Brain pericyte (primary cell): Measurements from ENCODE around the gene PDE9A.

Experiments
- DNase-seq: peaks from one replicate; pipeline ENCODE4 v3.0.0-alpha.2; 2012; ENCODE audit warnings: low read depth, low spot score

The PDE9A gene

DNA sequence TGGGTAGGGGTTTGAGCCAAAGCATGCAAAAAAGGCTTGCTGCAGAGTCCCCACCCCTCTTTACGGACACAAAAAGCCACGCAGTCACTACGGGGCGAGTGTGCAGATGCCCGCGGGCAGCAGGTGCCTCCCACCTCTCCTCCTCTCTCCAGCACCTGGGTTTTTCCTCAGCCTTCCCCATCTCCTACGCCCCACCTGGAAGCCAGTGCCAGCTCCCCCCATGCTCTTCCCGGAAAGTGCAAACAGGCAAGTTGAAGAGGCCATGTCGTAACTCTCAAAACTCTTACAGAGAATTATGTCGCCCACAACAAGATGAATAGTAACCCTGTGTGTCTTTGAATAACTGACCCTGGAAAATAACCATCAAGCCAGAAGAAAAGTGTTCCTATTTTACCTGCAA is 82.5 kb downstream of the PDE9A start:
- DNase-seq: no peak

DNA sequence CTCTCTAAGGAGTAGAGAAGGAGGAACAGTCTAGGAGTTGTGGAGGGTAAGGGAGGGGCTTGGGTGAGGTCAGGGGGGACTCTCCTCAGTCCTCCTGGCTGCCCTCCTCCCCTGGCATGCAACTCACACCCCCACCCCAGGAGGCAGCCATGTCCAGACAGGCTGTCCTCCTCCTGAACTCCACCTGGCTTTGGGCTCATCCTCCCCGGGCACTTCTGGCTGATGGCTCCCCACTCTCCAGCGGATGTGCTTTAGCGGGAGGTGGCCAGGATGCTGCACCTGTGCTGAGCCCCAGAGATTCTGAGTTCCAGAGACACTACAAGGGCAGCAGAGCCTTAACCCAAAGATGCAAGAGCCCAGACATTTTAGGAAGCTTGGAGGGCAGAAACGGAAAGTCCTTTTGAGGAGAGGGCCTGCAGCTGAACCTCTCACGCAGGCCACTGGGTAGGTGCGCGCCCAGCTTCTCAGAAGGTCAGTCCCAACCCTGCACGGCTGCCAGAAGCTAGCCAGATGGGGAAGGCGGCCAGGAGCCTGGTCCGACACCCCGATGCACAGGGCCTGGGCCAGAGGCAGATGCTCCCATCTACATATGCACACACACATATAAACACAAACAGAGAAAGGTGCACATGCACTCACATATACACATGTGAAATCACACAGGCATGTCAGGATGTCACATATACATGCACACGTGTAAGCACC is 83.4 kb downstream of the PDE9A start:
- no peak for DNase-seq

DNA sequence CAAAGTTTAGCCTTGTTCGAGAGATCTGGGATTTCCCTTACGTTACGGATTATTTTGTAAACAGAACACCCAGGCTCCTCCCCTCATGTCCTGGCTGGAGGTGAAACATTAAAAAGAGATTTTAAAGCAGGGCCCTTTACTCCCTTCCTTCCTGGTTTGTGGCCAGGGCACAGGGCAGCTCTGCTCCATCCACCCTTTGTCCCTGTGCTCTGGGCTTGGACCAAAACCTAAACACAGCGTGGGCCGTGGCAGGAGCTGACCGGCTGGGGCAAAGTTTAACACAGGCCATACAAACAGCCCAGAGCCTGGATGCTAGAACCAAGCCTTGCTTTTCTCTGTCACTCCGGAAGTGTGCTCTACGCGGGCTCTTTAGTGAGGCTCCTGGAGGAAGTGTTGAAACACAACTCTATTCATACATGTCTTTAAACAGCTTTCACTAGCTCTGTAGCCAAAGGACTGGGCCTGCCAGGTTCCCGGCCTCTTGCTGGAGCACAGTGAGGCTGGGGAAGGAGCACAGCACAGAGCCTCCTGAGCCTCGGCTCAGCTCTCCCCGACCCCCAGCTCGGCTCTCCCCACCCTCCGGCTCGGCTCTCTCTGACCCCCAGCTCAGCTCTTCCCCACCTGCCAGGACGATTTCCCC is 84.7 kb downstream of the PDE9A start:
- DNase-seq: no peak

- no peak for DNase-seq
Observed at GRCh38 chr21:42739061-42739931, 85.9 kb downstream of the PDE9A start.

DNA sequence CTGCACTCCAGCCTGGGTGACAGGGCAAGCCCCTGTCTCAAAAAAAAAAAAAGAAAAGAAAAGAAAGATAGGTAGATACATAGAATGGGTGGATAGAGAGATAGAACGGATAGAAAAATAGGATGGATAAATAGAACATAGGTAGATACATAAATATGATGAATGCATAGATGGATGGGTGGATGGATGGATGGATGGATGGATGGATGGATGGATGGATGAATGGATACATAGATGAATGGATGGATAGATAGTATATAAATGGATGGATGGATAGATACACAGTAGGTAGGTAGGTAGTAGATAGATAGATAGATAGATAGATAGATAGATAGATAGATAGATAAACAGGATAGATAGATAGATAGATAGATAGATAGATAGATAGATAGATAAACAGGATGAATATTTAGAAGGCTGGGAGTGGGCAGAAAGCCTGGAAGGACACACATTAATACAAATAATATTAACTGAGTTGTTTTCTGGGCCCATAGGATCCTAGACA is 87.0 kb downstream of the PDE9A start:
- DNase-seq: no peak

GRCh38 chr21:42741066-42741465 is 87.6 kb downstream of the PDE9A start:
- DNase-seq: no peak

GRCh38 chr21:42744520-42745445 is 91.4 kb downstream of the PDE9A start:
- DNase-seq: no peak

- DNase-seq: no peak
Observed at GRCh38 chr21:42745511-42746239, 92.3 kb downstream of the PDE9A start.

GRCh38 chr21:42746240-42746592 is 92.8 kb downstream of the PDE9A start:
- no peak for DNase-seq

DNA sequence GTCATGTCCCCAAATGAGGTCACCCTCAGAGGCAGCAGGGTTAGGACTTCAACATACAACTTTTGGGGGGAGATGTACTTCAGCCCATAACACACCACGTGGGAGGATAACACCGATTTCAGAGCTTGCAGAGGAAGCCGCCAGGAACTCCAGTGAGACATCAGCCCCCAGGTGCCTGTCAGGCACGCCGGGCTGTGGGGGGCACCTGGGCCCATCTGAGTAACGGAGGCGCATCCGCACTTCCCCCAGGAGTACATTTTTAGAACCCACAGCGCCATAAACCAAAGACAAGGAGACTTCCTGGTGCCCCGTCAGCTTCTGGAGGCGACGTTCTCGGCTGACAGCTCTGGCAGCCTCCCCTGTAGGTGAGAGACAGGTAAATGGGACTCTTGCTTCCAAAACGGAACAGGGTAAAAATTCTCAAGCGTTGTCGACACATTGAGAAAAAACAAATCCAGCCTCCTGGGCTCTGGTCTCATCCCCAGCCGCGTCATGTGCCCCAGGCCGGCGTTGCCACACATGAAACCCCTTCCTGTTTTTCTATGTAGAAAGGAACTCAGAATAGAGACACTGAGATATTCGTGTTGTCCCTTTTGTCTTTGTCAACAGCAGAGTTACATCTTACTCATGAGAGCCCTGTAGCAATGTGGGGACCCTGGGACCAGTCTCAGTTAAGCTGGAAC is 93.3 kb downstream of the PDE9A start:
- DNase-seq: no peak

- no peak for DNase-seq
Observed at GRCh38 chr21:42747276-42747701, 93.9 kb downstream of the PDE9A start.

DNA sequence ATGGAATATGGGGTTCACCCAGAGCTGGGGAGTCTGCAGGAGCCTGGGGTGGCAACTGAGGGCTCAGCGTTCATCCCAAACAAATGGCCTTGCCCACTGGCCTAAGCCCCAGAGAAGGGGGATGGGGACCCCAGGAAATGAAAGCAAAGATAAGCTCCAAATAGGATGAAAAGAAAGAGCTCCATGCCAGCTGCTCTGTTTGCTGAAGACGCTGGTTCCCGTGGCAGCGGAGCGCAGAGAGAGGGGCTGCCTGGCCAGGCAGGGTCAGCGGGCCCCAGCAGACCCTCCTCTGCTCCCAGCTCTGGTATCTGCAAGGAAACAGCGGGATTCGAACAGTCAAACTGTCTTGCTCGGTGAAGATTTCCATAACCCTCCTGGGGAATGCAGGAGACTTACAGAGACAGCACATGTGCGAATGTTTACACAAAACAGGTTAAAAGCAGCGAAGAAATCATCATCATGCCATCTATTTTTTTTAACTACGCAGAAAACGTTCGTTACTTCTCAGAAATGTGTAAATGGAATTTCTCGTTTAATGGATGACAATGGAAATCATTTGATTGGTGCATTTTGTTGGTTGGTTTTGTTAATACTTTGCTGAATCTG is 94.4 kb downstream of the PDE9A start:
- no peak for DNase-seq

GRCh38 chr21:42748620-42749176 is 95.3 kb downstream of the PDE9A start:
- DNase-seq: no peak

DNA sequence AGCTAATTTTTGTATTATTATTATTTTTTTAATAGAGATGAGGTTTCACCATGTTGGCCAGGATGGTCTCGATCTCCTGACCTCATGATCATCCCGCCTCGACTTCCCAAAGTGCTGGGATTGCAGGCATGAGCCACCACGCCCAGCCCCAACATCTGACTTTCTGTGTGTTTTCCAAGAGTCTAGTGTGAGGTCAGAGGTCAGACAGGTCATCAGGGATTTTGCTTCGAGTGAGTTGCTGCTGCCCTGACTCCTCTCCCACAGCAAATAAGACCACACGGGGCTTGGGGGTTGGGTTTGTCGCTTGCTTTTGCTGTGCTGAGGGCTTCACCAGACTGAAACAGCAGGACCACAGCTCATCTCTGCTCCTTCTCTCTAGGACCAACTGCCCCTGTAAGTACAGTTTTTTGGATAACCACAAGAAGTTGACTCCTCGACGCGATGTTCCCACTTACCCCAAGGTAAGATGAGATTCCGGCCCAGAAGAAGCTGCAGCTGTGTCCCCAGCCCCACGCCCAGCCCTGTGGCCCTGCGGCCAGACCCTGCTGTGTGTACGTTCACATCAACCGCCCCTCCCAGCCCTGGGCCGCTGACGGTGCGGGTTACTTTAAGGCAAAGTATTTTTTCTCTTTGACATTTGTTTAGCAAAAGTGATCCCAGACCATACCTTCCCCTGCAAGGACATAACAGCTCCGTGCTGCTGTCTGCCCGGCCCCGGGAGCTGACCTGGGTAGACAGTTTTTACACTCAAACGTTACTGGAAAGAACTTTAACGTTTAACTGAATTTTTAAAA is 97.5 kb downstream of the PDE9A start:
- DNase-seq: no peak

- no peak for DNase-seq
Observed at GRCh38 chr21:42751866-42752265, 98.4 kb downstream of the PDE9A start.

DNA sequence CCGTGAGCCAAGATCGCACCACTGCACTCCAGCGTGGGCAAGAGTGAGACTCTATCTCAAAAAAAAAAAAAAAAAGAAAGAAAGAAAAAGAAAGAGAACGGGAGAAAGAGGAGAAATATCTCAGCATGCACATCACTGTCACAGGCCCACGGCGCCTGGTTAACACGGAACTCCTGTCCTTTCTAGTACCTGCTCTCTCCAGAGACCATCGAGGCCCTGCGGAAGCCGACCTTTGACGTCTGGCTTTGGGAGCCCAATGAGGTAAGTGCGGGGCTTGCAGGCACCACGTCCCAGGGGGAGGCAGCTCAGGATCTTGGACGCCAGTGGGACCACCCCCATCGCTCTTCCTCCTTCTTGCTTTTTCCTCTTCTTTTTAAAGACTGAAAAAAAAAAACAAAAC is 100.4 kb downstream of the PDE9A start:
- DNase-seq: no peak

DNA sequence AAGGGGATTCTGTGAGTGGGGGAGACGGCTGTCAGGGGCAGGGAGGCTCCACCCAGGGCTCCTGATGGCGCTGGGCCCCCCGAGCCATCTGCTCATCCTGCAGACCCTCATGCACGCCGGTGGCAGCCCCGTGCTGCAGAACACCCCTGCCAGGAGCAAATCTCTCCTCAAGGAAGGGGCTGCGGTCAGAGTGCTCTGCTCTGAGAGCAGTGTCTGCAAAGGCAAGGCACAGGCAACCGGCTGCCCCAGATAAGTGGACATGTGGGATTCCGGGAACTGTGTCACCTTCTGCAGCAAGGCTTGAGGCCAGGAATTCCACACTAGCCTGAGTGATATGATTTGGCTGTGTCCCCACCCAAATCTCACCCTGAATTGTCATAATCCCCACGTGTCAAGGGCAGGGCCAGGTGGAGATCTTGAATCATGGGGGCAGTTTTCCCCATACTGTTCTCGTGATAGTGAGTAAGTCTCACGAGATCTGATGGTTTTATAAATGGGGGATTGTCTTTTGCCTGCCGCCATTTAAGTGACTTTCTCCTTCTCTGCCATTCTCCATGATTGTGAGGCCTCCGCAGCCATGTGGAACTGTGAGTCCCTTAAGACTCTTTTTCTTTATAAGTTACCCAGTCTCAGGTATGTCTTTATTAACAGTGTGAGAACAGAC is 101.0 kb downstream of the PDE9A start:
- DNase-seq: no peak
